GM19438 (cell line): Measurements from ENCODE around the gene DRG2.
A peak's percentile ranks its signal among the peaks of the same experiment; 100 is the strongest.

ENCODE experiments used
- ATAC-seq: cut with Tn5 transposase; IDR thresholded peaks from one replicate; pipeline ENCODE4 v1.9.1; 2021; ENCODE audit warnings: low read depth; ENCODE audit not compliant: unreplicated experiment

DRG2 gene, protein sequence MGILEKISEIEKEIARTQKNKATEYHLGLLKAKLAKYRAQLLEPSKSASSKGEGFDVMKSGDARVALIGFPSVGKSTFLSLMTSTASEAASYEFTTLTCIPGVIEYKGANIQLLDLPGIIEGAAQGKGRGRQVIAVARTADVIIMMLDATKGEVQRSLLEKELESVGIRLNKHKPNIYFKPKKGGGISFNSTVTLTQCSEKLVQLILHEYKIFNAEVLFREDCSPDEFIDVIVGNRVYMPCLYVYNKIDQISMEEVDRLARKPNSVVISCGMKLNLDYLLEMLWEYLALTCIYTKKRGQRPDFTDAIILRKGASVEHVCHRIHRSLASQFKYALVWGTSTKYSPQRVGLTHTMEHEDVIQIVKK

GRCh38 chr17:18087610-18088491 lies at the start of gene DRG2:
Gene DRG2, plus strand, starts transcription at chr17:18087948. Its CDS starts 76 bp downstream, at chr17:18088024.
- ATAC-seq, result peak; percentile 74

- ATAC-seq, result no peak
Measured at GRCh38 chr17:18038149-18038850, 49.4 kb upstream of the DRG2 start.

- ATAC-seq, result peak; percentile 83
Measured at GRCh38 chr17:18038861-18039534, 48.8 kb upstream of the DRG2 start, which contains the start of the genes ATPAF2 and GID4. Gene ATPAF2, minus strand, starts transcription at chr17:18039168. Its CDS starts 155 bp downstream, at chr17:18039013. Gene GID4, plus strand, starts transcription at chr17:18039408. Its CDS starts 57 bp downstream, at chr17:18039465.

DNA sequence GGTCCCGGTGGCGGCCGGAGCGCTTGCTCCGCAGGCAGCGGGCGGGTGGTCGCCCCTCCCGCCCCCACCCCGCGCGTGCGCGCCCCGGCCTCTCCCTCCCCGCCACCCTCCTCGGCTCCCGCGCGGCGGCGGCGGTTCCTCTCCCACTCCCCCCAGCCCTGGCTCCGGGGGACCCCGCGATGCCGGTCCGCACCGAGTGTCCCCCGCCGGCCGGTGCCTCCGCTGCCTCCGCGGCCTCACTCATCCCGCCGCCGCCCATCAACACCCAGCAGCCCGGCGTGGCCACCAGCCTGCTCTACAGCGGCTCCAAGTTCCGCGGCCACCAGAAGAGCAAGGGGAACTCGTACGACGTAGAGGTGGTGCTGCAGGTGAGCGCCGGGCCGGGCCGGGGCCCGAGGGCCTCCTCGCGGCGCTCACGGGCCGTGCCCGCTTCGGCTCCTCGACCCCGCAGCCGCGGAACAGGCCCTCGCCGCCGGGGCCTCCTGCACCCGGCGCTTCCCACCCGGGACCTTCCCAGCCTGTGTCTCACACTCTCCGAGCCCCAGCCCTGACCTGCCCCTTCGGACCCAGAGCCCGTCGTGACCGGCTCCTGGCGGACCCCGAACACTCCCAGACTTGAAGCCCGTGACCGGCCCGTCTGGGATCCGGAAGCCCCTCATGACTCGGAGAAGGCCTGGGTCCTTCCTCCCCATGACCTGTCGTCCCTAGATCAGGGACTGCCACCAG lies 48.0 kb upstream of the DRG2 start:
- ATAC-seq, result peak; percentile 24

DNA sequence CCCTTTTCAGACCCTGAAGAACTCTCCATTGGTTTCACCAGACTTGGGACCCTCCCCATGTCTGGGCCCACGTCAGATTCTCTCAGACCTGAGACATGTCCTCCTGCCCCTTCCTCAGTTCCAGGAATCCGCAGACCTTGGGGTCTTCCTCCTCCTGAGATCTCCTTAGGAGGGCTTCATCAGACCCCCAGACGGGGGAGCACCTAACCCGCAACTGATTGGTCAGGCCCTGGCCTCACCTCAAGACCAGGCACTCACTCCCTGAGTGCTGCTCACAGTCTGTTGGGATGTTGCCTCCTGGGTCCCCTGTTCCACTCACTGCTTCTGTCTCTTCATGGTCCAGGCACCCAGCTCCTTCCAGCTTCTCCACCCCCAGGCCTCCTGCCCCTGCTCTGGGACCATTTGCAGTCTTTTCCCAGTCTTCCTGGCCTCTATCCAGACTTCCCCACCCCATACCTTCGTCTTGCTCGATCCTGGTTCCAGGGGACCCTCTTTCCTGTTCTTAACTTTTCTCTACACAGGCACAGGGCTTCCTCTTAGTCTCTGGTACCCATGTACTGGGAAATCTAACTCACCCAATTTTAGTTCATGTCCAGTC lies 47.4 kb upstream of the DRG2 start:
- ATAC-seq, result no peak

- ATAC-seq, result no peak
Measured at GRCh38 chr17:18041776-18042175, 46.0 kb upstream of the DRG2 start.

GRCh38 chr17:18042983-18043382 lies 44.8 kb upstream of the DRG2 start:
- ATAC-seq, result no peak

DNA sequence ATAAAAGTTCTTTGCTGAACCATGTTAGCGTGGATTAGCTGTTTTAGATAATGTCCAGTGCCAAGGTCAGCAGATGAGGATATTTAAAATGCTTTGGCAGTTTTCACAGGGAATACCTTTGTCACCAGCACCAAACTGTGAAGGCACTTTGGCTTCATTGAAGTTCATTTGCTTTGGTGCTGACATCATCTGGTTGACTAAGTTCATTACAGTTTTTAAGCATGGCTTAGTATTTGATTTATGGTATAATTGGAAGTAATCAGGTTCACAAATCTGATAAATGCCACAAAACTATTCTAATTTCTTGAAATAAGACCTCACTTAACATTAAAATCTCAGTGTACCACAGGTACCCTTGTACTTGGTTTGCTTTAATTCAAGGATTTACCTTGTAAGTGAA lies 44.3 kb upstream of the DRG2 start:
- no peak for ATAC-seq

- ATAC-seq, result no peak
Measured at GRCh38 chr17:18044609-18045008, 43.1 kb upstream of the DRG2 start.

DNA sequence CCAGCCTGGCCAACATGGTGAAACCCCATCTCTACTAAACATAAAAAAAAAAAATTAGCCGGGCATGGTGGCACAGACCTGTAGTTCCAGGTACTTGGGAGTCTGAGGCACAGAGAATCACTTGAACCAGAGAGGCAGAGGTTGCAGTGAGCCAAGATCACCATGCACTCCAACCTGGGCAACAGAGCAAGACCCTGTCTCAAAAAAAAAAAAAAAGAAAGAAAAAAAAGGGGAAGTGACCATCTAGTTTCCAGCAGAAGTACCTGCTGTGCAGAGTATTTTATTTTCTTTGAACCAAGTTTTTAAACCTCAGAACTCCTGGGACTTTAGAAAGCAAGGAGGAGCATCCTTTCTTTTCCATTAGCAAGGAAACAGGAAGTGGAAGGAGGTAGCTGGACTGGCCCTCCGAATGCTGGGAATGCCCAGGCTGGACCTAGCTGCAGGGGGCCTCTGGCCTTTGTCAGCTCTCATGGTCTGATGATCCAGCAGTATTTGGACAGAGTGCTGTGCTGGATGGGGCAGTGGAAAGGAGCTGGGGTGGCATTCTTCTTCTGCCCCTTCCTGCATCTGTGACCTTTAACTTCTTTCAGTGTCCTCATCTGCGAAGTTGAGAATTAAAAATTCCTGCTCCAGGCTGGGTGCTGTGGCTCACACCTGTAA lies 41.9 kb upstream of the DRG2 start:
- ATAC-seq, result no peak

DNA sequence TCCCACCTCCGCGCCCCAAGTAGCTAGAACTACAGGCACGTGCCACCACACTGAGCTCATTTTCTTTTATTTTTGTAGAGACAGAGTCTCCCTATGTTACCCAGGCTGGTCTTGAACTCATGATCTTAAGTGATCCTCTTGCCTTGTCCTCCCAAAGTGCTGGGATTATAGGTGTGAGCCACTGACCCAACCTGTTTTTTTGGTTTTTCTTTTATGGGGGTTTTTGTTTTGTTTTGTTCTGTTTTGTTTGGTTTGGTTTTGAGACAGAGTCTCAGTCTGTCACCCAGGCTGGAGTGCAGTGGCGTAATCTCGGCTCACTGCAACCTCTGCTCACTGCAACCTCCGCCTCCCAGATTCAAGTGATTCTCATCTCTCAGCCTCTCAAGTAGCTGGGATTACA lies 32.2 kb upstream of the DRG2 start:
- no peak for ATAC-seq

DNA sequence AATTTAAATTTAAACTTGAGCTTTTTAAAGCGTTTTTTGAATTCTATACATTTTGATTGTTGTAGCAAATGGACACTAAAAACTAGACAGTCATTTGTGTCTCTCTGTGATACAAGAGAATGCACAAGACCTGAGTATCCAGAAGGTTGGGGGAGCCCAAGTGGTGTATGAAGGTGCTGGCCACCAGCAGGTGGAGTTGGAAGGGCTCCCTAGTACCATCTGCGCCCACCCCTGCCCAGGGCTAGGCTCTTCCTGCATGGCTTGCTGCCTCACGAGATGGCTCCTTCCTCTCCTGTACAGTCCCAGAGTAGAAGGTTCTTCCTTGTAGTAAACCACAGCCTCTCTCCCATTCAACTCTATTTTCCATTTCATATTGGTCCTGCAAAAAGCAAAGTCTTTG lies 31.5 kb upstream of the DRG2 start:
- ATAC-seq, result no peak

DNA sequence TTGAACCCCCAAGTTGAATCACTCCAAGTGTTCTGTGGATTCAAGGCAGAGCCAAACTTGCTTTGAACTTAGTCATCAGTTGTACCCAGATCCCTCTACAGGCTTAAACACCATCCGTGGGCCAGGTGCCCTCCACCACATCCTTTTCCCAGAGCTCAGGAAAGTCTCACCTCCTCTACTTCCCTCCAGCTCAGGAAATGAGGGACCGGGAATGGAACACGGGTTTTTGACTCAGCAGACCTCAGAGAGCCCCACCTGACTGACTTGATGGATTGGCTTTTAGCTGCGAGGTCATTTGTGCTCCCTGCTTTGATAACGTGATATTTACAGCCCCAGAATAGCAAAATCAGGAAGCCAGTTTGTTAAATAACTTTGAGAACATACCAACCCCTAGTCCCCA lies 28.5 kb upstream of the DRG2 start:
- no peak for ATAC-seq

DNA sequence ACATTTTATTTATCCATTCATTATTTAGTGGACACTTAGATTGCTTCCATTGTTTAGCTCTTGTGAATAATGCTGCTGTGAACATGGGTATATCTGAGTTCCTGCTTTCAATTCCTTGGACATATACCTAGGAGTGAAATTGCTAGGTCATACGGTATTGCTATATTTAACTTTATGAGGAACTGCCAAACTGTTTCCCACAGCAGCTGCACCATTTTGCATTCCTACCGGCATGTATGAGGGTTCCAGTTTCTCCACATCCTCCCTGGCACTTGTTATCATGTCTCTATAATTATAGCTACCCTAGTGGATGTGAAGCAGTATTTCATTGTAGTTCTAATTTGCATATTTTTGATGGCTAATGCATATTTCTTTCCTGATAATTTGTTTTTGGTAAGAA lies 23.7 kb upstream of the DRG2 start:
- no peak for ATAC-seq

DNA sequence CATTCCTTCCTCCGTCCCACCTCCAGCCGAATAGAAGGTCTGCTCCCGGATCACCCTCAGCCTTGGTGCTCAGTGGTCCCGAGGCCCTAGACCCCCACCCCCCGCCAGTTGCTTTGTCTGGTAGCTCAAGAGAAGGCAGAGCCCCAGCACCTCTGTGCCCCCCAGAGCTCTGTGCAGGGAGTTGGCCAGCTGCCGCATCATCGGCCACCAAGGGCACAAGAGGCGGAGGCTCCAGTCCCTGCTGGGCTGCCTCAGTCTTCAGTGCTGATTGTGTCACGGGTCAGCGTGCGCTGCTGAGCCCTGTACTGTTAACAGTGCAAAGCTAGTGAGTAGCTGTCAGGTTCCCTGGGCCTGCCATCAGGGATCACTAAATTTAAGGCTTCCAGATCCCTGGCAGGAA lies 22.2 kb upstream of the DRG2 start:
- ATAC-seq, result no peak

- no peak for ATAC-seq
Measured at GRCh38 chr17:18066866-18067265, 20.9 kb upstream of the DRG2 start.

GRCh38 chr17:18069101-18069500 lies 18.6 kb upstream of the DRG2 start:
- no peak for ATAC-seq

DNA sequence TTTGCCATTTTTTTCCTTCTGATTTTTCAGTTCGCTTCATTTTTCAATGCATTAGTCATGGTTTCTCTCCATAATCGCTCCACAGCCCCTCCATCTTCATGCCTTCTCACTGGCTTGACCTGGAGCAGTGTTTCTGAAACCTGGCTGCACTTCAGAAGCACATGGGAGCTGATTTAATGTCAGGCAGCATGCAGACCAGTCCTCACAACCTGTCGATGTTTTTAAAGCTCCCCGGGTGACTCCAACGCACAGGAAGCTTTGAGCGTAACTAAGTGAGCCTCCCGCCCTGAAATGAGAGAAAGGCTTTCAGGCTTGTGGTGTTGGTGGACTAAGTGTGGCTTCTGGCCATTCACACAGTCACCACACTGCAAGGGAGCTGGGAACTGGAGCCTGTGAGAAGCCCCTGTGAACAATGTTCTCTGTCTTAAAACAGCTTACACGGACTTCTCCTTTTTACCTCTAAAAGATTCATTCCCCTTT lies 16.8 kb upstream of the DRG2 start:
- no peak for ATAC-seq

GRCh38 chr17:18071751-18072150 lies 16.0 kb upstream of the DRG2 start:
- ATAC-seq, result no peak
